ENCODE measurements around the gene SPAG16.

- TF ChIP-seq, protein P1, sequence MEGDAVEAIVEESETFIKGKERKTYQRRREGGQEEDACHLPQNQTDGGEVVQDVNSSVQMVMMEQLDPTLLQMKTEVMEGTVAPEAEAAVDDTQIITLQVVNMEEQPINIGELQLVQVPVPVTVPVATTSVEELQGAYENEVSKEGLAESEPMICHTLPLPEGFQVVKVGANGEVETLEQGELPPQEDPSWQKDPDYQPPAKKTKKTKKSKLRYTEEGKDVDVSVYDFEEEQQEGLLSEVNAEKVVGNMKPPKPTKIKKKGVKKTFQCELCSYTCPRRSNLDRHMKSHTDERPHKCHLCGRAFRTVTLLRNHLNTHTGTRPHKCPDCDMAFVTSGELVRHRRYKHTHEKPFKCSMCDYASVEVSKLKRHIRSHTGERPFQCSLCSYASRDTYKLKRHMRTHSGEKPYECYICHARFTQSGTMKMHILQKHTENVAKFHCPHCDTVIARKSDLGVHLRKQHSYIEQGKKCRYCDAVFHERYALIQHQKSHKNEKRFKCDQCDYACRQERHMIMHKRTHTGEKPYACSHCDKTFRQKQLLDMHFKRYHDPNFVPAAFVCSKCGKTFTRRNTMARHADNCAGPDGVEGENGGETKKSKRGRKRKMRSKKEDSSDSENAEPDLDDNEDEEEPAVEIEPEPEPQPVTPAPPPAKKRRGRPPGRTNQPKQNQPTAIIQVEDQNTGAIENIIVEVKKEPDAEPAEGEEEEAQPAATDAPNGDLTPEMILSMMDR (IDR thresholded peaks at IDR 0.05; ENCODE audit: insufficient read depth, low read length, poor library complexity, severe bottlenecking) = no peak
- TF ChIP-seq EZH2phosphoT487 (conservative IDR thresholded peaks at IDR 0.05; ENCODE audit: low read length) = no peak
Observed at GRCh38 chr2:213496226-213496625, 212.0 kb downstream of the SPAG16 start.
